RWPE2 (cell line): ENCODE measurements around the gene VSTM2A.

Source experiments
- ATAC-seq: fragments of 200-7000 bp; cut with Tn5 transposase; 3 replicates; pipeline ENCODE4 v1.9.1; 2021; ENCODE audit warnings: low read depth
- DNase-seq: peaks from one replicate; pipeline ENCODE4 v3.0.0-alpha.2; 2020; ENCODE audit warnings: low spot score
- H3K27ac ChIP-seq: fragments of 450-650 bp; 2 replicates; pipeline ENCODE4 v1.5.1; 2017; ENCODE audit warnings: mild to moderate bottlenecking; ENCODE audit not compliant: poor library complexity, severe bottlenecking
- H3K27me3 ChIP-seq: fragments of 250-450 bp; sonication (Bioruptor Pico); 2 replicates; pipeline ENCODE4 v1.5.1; 2021; ENCODE audit warnings: mild to moderate bottlenecking, moderate library complexity; ENCODE audit not compliant: insufficient read depth, poor library complexity, severe bottlenecking
- H3K36me3 ChIP-seq: fragments of 250-450 bp; sonication (Bioruptor Pico); 2 replicates; pipeline ENCODE4 v1.5.1; 2020; ENCODE audit warnings: low read depth, mild to moderate bottlenecking, moderate library complexity
- H3K4me1 ChIP-seq: fragments of 250-450 bp; sonication (Bioruptor Pico); 2 replicates; pipeline ENCODE4 v1.5.1; 2021; ENCODE audit warnings: mild to moderate bottlenecking, moderate library complexity; ENCODE audit not compliant: insufficient read depth, poor library complexity, severe bottlenecking
- H3K4me3 ChIP-seq: fragments of 250-450 bp; sonication (Bioruptor Pico); 2 replicates; pipeline ENCODE4 v1.5.1; 2021; ENCODE audit warnings: mild to moderate bottlenecking, moderate library complexity; ENCODE audit not compliant: severe bottlenecking
- H3K9me3 ChIP-seq: fragments of 250-450 bp; sonication (Bioruptor Pico); 2 replicates; pipeline ENCODE4 v1.5.1; 2021; ENCODE audit warnings: mild to moderate bottlenecking, moderate library complexity; ENCODE audit not compliant: severe bottlenecking
- CTCF ChIP-seq: fragments of 450-650 bp; IDR thresholded peaks from one replicate; pipeline ENCODE4 v1.5.1; 2017; ENCODE audit warnings: mild to moderate bottlenecking, moderate library complexity; ENCODE audit not compliant: poor library complexity, severe bottlenecking

Gene VSTM2A

GRCh38 chr7:54544149-54544526 is 2.0 kb downstream of the VSTM2A start:
- ATAC-seq: no peak

GRCh38 chr7:54544527-54545240 is 2.5 kb downstream of the VSTM2A start:
- Histone ChIP-seq H3K4me3 (no peak overlapping the region), H3K27ac (no peak overlapping the region), H3K27me3 (peaks cover 89% of the 10 kb centered on the region), H3K36me3 (no peaks in the 10 kb centered on the region), H3K9me3 (no peaks in the 10 kb centered on the region), H3K4me1 (no peaks in the 10 kb centered on the region)
- DNase-seq (no peak), ATAC-seq (no peak)
- TF ChIP-seq CTCF: no peak

More at GRCh38 chr7:54544149-54544526, 2.0 kb downstream of the VSTM2A start:
- TF ChIP-seq CTCF: no peak
- H3K27ac ChIP-seq: no peak overlapping the region
- no peaks in the 10 kb centered on the region for H3K4me1 ChIP-seq
- no peak overlapping the region for H3K4me3 ChIP-seq
- peaks cover 91% of the 10 kb centered on the region for H3K27me3 ChIP-seq
- no peaks in the 10 kb centered on the region for H3K36me3 ChIP-seq
- no peaks in the 10 kb centered on the region for H3K9me3 ChIP-seq
- no peak for DNase-seq

- TF ChIP-seq CTCF: no peak
- Histone ChIP-seq H3K4me1 (no peaks in the 10 kb centered on the region), H3K4me3 (no peak overlapping the region), H3K36me3 (no peaks in the 10 kb centered on the region), H3K9me3 (no peaks in the 10 kb centered on the region), H3K27me3 (peaks cover 89% of the 10 kb centered on the region), H3K27ac (no peak overlapping the region)
- ATAC-seq (no peak), DNase-seq (no peak)
Measured at GRCh38 chr7:54545241-54545563, 3.0 kb downstream of the VSTM2A start.

GRCh38 chr7:54546081-54546985 is 4.2 kb downstream of the VSTM2A start:
- H3K4me1 ChIP-seq: no peaks in the 10 kb centered on the region
- no peak overlapping the region for H3K4me3 ChIP-seq
- peaks cover 85% of the 10 kb centered on the region for H3K27me3 ChIP-seq
- no peak overlapping the region for H3K27ac ChIP-seq
- no peaks in the 10 kb centered on the region for H3K36me3 ChIP-seq
- DNase-seq: no peak
- ATAC-seq: peak; percentile 70
- H3K9me3 ChIP-seq: no peaks in the 10 kb centered on the region
- peak; percentile 60 for TF ChIP-seq CTCF

- Histone ChIP-seq H3K4me1 (no peaks in the 10 kb centered on the region), H3K9me3 (no peaks in the 10 kb centered on the region), H3K36me3 (no peaks in the 10 kb centered on the region), H3K27ac (no peak overlapping the region), H3K4me3 (no peak overlapping the region), H3K27me3 (peaks cover 85% of the 10 kb centered on the region)
- DNase-seq (no peak), ATAC-seq (no peak)
- TF ChIP-seq CTCF: peak; percentile 35
Measured at GRCh38 chr7:54546986-54547314, 4.8 kb downstream of the VSTM2A start.
